ENCODE measurements around the gene CPN2.
A peak's percentile ranks its signal among the peaks of the same experiment; 100 is the strongest.

Gene CPN2

DNA sequence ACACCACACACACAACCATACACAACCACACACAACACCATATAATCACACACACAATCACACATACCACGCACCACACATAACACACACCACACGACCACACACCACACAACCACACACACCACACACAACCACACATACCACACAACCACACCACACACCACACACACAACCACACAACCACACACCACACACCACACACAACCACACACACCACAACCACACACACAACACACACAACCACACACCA, 24.2 kb downstream of the CPN2 start:
- no peak for DNase-seq

DNA sequence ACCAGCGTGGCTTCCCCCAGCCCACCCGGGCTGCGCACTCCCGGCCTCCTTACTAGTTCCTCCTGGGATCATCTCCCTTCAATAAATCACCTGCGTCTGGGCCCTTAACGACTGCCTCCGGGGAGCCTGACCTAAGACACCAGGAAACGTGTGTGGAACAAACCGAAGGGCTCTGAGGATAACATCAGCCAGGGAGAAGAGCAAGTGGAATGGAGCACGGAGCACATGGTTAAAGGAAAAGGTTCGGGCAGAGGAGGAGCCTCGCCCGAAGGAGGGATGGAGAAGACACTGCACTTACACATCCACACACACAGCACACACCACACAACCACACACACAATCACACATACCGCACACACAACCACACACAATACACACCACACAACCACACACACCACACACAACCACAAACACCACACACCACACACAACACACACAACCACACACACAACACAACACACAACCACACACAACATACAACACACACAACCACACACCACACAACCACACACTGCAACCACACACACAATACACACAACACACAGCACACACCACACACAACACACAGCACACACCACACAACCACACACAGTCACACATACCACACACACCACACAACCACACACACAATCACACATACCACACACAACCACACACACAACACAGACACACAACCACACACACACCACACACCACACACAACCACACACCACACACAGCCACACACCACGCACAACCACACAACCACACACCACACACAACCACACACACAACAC, 24.7 kb downstream of the CPN2 start:
- DNase-seq: no peak

DNA sequence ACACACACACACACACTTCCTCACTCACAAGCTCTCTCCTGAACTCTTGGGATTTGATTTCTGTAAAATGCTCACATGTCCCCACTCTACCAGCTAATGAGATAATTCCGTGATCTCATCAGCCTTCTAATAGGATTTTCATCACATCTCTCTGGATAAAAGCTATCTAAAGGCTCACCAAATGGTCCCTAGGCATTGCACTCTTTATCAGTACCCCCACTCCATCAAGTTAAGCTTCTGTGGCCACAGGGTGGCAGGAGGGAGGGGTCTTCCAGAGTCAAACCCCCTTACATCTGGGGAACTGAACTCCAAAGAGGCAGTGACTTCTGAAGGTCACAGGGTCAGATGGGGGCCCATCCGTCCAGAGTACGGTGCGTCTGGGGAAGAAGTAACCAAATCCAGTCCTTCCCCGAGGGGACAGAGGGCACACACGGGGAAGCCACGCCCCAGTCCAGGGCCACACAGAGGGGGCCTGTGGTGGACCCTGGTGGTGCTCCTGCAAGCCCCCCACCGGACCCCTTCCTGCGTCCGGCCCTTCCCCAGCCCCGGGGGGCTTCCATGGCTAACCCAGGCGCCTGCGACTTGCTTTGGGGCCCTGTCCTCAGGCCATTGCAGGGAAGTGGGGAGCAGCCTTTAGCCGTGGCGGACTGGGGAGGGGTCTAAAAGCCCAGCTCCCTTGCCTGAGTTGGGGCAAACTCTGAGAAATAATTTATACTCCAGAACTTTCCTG, 25.5 kb downstream of the CPN2 start:
- DNase-seq: no peak

DNA sequence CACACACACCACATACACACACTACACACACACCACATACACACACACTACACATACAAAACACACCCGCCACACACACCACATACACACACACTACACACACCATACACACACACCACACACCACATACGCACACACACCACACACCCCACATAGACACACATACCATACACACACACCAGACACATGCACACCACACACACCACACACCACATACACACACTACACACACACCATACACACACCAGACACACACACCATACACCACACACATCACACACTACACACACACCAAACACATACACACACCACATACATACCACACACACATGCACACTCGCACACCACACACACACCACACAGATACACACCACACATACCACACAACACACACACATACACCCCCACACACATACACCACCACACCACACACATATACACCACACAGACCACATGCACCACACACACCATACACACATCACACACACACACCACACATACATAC, 26.3 kb downstream of the CPN2 start:
- DNase-seq: no peak

DNA sequence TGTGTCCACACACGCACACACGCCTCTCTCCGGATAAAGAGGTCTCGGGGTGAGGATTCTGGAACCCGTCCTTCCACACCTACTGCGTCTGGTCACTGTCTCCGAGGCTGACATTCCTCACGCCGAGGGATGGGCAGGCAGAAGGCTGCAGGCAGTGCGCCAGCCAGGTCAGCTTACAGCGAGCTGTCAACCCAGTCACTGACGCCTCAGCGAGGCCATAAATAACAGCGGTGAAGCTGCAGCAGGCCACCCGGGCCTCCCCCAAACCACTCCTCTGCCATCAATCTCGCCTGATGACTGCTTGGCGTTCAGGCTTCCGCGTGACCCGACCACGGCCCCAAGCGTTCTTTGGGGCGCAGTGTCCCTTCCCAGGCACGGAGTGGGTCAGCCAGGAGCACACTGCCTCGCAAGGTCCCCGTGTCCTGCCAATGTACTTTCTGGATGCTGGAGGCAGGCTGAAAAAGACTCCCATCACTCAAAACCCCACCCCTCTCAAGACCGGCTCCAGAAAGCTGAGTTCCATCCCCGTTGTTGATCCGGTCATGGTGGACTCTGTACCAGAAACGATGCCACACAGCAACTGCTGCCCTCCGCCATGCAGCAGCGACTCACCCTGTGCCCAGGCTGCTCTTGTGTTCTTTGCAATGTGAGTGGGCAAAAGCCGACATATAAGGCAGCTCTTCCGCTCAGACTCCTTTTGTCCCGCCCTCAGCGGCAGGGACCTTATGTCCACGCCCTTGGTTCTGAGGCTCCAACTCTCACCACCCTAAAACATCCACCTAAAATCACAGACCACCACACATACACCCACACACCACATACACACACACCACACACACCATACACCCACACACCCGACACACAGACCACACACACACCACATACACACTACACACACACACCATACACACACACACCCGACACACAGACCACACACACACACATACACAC, 27.1 kb downstream of the CPN2 start:
- no peak for DNase-seq

DNA sequence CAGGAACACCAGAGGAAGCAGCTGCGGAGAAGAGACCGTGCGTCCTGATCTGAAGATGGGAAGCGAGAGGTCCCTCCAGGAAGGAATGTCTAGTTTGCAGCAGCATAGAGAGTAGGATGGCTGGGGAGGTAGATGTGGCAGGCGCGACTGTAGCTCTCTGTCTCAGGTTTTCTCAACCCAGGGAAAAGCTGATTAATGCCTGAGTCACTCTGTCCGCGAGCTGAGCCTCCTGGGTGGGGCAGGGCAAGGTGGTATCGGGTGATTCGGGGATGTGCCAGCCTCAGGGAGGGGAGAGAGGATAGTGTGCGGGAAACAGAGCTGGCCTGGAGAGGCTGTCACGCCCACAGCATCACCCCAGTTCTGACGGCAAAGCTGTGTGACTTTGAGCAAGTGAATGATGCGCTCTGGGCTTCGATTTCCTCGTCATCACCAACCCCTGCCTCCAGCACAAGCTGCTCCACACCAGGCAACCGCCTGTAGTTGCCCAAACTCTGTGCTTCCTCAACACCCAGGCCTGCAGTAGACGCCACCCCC, 28.4 kb downstream of the CPN2 start:
- DNase-seq: peak; percentile 26

DNA sequence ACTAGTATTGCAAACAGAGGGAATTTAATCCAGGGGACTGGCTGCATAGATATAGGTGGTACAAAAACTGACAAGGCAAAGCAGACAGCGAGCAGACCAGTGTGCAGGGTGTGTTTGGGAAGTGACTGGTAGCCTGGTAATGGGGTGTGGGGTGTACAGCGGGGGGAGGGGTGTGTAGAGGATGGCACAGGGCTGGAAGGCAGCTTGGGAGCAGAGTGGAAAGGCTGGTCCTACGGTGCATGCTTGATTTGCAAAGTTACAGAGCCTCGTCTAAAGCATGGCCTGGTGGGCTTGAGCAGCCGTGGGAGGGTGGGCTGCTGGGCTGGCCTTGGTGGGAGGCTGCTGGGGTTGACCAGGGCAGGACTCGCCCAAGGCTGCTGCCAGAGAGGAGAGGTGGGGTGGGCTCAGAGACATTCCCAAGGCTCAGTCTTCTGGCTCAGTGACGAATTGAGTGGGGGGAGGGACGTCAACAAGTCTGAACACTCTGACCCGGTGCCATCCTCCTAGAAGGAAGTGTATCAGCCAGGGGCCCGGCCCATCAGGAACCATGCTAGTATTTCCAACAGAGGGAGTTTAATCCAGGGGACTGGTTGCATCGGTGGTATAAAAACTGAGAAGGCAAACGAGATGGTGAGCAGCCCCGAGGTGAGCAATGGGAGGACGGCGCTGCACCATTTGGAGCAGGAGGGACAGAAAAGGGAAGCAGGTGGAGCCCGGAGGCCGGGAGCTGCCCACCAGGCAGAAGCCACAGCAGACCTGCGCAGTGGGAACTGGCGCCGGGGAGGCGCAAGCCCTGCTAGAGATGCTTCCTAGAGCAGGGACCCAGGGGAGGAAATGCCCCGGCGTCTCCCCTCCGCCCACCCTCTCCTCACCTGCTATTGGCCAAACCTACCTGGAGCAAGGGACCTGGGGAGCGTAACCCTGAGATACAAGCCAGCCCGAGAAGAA, 29.2 kb downstream of the CPN2 start:
- no peak for DNase-seq

DNA sequence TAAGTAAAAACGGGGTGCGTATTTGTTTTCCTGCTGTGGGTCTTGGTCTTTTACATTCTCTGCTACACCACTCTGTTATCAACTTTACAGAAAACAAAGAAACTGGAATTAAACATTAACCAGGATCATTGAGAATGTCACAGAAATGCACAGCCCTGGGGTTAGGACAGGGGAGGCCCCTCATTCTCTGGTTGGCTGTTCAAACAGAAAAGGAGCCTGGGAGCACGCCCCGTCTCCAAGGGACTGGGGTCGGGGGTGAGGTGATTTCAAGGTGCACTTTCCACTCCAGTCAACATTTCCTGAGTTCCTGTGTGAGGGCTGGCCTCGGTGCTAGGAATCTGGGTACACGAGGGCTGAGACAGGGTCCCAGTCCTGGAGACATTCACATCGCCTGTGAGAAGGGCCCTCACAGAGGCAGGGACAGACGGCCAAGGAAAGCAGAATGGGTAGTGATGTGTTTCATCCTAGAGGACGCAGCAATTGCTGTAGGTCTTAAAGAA, 30.3 kb downstream of the CPN2 start:
- DNase-seq: no peak

DNA sequence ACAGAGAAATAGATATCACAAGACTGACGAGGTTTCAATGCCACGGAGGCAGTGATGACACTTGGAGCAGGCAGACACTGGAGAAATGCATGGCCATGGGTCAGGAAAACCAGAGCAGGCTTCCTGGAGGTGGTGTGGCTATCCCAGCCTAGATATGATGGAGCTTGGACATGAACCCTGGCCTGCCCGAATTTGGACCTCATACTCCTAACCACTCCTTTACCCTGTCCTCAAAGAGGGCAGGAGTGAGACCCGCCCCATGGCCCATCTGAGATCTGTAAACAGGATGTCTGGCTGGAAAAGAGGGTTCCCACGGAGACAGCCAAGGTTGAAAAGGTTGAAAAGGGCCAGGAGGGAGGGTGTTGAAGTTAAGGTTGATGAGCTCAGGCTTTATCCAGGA, 31.0 kb downstream of the CPN2 start:
- DNase-seq: no peak

DNA sequence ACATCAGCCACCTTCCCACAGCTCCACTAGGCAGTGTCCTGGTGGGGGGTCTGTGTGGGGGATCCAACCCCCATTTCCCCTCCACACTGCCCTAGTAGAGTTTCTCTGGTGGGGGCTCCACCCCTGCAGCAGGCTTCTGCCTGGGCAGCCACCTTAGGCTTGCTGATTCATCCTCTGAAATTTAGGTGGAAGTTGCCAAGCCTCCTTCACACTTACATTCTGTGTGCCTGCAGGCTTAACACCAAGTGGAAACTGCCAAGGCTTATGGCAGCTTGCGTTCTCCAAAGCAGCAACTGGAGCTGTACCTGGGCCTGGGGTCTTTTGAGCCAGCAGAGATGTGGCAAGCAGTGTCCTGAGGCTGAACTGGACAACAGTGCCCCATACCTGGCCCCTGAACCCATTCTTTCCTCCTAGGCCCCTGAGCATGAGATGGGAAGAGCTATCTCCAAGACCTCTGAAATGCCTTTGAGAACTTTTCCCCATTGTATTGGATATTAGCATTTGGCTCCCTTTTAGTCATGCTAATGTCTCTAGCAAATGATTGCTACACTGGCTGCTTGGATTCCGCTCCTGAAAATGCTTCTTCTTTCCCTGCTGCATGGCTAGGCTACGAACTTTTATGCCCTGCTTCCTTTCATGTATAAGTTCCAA, 32.5 kb downstream of the CPN2 start:
- DNase-seq: no peak

DNA sequence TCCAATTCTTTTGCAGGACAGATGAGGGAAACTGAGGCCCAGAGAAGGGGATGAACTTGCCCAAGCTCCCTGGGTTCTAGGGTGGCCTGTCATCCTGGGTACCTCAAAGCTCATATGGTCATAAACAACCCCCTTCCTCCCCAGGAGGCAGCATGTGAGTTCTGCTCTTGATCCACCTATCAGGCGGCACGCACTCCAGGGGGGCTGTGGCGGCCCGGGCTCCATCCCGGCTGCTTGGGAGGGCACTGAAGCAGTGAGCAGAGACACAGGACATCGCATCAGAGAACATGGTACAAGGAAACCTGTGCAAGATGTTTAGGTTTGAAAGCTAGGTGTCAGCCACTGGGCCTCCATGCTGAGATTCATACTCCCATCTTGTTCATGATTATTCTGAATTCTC, 34.2 kb downstream of the CPN2 start:
- DNase-seq: no peak

DNA sequence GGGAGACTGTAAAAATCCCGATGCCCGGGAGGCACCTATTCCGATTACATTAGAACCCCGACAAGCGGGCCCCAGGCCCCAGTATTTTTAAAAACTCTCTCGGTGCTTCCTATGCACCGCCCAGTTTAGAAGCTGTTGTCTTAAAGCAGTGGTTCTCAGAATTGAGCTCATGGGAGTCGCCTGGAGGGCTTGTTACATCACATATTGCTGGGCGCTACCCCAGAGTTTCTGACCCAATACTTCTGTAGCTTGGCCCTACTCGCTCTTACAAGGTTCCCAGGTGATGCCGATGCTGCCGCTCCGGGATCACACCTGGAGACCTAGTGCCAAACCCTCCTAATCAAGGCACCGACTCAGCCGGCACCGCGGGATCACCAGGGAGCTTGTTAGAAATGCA, 35.2 kb downstream of the CPN2 start:
- no peak for DNase-seq

DNA sequence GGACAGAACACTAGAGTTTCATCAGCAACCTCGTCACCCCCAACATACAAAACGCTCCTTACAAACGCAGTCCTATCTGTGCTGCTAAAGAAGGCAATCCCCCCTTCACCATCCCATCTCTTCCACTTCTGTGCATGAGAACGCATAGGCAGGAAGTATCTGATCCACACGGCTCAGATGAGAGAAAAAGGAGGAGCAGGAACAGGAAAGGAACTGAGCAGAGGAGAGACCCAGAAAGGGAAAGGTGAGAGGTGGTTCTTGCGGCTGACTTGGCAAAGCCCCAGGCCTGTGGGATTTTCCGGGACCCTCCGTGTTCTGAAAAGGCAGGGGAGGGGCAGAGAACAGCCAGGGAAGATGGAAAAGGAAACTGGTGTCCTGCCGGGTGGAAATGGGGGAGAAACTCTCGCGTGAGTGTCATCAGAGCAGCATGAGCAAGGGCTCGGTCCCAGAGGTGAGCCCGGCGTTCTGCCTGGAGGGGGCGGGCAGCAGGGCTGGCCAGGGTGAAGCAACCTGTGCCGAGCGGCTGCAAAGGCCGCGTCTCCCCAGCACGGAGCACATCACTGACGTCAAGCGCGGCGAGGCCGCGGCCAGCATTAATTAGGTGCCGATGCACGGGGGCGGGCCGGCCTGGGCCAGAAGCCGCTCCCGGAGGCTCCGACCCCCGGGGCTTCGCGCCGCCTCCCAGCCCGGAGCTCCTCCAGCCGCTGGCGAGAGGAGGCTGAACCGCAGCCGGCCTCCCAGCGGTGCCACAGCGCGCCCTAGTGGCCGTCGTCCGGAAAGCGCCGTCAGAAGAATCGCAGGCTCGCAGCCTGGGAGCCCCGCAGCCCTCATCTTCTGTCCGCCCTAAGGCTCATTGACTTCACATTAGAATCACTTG, 35.8 kb downstream of the CPN2 start:
- DNase-seq: peak; percentile 80

DNA sequence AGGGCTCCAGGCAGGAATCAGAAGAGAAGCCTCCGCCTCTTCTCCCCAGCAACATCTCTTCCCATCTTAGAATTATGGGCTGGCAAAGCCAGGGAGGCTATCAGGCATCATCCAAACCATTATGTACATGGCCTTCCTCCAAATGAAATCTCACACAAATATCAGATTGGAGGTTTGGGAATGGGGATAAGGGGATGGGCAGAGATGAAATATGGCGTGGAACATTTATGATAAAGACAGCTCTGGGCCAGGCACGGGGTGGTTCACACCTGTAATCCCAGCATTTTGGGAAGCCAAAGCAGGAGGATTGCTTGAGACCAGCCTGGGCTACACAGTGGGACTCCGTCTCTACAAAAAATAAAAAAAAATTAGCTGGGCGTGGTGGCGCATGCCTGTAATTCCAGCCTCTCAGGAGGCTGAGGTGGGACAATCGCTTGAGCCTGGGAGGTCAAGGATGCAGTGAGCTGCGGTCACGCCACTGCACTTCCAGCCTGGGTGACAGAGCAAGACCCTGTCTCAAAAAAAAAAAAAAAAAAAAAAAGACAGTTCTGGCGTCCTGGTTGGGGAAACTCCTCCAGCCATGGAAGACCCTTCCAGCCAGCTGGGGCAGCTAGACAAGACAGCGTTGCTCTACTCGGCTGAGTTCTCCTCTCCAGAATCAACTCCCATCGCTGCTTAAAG, 36.6 kb downstream of the CPN2 start:
- DNase-seq: no peak

DNA sequence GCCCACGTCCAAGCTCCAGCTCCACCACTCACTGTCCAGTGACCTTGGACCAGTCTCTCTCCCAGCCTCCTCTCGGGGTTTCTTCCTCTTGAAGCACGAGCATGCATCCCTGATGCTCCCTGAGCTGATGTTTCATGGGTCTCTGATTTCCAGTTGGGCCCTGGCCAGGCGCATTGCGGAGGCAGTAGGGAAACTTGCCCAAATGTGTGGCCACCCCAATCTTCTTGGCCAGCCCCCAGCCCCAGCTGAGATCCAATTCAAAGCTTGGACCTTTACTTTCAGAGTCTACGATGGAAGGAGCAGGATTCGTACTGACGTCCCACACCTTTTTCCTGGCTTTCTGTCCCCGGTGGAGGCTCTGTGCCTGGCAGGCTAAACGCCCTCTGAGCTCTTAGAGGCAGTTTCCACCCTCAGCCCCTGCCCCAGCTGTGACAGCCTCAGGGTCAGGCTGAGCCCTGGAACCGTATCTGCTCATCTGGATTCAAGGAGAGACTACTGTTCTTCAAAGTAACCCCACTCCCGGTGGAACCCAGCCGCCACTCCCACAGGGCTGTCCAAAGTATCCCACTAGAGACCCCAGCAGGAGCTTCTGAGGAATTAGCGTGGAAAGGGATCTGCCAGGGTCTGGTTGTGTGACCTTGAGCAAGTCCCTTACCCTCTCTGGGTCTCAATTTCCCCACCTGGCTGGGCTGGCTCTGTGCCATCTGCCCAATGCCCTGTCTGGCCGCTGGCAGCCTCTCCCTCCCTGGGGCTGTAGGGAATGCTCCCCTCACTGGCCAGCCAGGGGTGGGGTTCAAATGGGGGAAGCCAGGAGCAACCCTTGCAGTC, 37.4 kb downstream of the CPN2 start:
- DNase-seq: no peak

DNA sequence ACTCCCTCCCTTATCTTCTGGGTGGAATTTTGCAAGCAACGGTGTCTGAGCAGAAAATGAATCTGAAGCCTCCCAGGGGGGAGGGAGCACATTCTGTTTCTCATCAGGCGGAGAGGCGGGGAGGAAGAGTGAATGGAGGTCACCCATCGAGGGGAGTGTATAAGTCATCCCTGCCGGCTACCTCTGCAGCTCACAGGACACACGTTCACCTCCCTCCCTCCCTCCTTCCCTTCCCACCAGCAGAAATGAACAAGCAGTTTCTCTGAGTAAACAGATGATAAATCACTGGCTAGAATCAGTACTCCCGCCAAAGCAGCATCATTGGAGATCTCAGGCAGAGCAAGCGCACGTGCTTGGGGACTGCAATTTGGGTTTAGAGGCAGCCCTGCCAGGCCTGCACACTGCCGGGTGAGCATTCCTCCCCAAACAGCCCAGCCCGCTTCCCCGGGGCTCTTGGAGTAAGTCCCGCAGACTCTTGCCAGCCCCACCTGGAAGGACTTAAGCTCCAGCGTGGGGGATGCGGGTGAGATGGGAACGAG, 38.3 kb downstream of the CPN2 start:
- no peak for DNase-seq

DNA sequence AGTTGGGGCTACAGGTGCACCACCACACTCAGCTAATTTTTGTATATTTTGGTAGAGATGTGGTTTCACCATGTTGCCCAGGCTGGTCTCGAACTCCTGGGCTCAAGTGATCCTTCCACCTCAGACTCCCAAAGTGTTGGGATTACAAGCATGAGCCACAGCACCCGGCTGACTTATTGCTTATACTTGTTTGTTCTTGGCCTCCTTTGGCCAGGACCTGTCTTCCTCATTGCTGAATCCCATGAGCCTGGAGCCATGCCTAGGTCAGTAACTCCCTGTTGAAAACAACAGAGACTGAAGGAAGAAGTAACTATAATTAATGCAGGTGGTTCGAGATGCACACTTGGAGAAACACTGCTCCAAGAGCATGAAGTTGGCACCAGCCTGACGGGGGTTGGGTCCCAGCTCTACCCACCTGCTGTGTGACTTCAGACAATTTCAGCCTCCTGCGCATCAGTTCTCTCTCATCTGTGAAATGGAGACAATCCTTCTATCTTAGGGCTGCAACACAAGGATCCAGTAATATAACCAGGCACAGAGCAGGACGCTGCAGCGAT, 38.9 kb downstream of the CPN2 start:
- DNase-seq: no peak

DNA sequence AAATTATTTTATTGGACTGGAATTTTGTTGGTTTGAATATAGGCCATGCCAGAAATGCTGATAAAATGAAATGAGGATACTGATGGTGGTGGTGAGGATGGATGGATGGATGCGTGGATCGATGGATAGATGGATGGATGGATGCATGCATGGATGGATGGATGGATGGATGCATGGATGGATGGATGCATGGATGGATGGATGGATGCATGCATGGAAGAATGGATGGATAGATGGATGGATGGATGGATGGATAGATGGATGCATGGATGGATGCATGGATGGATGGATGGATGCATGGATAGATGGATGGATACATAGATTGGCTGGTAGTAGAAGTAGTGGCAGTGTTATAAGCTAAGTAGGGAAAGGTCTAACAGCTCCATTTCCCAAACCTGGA, 40.1 kb downstream of the CPN2 start:
- DNase-seq: no peak
